Endothelial cell (in vitro differentiated cells): Measurements from ENCODE around the gene NAIF1. TPM values are rescaled to one million over a fixed set of nuclear protein-coding genes. Genes with fewer than 3 reads are reported as not detected.
"Not testable (repeated sequence)": the region's sequence is repeated elsewhere in the genome, so short reads cannot be mapped to it uniquely, and the experiment has no call there.

Source experiments
- DNase-seq: peaks from one replicate; pipeline ENCODE4 v3.0.0; 2021; ENCODE audit warnings: low spot score
- H3K27ac Mint-ChIP-seq: one replicate; pipeline ENCODE4 v1.8.0; 2021; ENCODE audit warnings: mixed read lengths, inconsistent platforms; ENCODE audit not compliant: unreplicated experiment
- H3K27me3 Mint-ChIP-seq: one replicate; pipeline ENCODE4 v1.8.0; 2021; ENCODE audit warnings: mild to moderate bottlenecking, moderate library complexity, mixed read lengths, inconsistent platforms; ENCODE audit not compliant: unreplicated experiment
- H3K36me3 Mint-ChIP-seq: one replicate; pipeline ENCODE4 v1.8.0; 2021; ENCODE audit warnings: mild to moderate bottlenecking, low read depth, mixed read lengths, inconsistent platforms; ENCODE audit not compliant: unreplicated experiment
- H3K4me1 Mint-ChIP-seq: one replicate; pipeline ENCODE4 v1.8.0; 2021; ENCODE audit warnings: mild to moderate bottlenecking, mixed read lengths, inconsistent platforms; ENCODE audit not compliant: unreplicated experiment
- H3K4me3 Mint-ChIP-seq: one replicate; pipeline ENCODE4 v1.8.0; 2021; ENCODE audit warnings: mild to moderate bottlenecking, mixed read lengths, inconsistent platforms; ENCODE audit not compliant: unreplicated experiment
- H3K9me3 Mint-ChIP-seq: one replicate; pipeline ENCODE4 v1.8.0; 2021; ENCODE audit warnings: mixed read lengths, inconsistent platforms; ENCODE audit not compliant: unreplicated experiment
- total RNA-seq: library from RNA; stranded (reverse); fragmentation: NEBNext Ultra II Directional; extraction: Animal tissue kit (Norgen Biotek cat#: 25700); gene quantifications from one replicate; pipeline ENCODE4 v1.2.1, GENCODE V29; 2021; ENCODE audit not compliant: unreplicated experiment
- TF ChIP-seq, protein P1 (sequence below): fragments of 200-600 bp; sonication (generic); IDR thresholded peaks from one replicate; pipeline ENCODE4 v1.5.0; 2021; ENCODE audit warnings: antibody characterized with exemption; ENCODE audit not compliant: unreplicated experiment

Gene NAIF1
- total RNA-seq, 1 donor from 2014 or later: 9.9 TPM

DNA sequence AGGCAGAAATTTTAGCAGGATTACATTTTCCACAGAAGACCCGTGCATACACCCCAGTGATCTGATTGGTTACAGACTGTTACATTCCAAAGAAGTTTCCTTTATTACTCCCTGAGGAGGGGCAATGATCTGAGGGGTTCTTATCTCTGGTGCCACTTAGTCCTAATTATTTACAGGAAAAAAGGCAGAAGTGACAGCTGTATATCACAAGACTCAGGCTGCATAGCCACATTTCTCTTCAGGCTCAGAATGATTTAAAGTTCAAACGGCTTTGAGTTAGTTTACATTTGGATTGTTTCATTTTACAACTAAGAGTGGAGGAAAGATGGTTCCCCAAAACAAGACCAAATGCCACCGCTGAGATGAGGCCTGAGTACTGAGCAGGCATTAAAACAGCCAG is 17.3 kb downstream of the NAIF1 start:
- TF ChIP-seq, protein P1, sequence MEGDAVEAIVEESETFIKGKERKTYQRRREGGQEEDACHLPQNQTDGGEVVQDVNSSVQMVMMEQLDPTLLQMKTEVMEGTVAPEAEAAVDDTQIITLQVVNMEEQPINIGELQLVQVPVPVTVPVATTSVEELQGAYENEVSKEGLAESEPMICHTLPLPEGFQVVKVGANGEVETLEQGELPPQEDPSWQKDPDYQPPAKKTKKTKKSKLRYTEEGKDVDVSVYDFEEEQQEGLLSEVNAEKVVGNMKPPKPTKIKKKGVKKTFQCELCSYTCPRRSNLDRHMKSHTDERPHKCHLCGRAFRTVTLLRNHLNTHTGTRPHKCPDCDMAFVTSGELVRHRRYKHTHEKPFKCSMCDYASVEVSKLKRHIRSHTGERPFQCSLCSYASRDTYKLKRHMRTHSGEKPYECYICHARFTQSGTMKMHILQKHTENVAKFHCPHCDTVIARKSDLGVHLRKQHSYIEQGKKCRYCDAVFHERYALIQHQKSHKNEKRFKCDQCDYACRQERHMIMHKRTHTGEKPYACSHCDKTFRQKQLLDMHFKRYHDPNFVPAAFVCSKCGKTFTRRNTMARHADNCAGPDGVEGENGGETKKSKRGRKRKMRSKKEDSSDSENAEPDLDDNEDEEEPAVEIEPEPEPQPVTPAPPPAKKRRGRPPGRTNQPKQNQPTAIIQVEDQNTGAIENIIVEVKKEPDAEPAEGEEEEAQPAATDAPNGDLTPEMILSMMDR: no peak
- H3K27ac Mint-ChIP-seq: no peak overlapping the region
- no peaks in the 10 kb centered on the region for H3K9me3 Mint-ChIP-seq
- DNase-seq: no peak
- no peaks in the 10 kb centered on the region for H3K36me3 Mint-ChIP-seq
- H3K27me3 Mint-ChIP-seq: no peaks in the 10 kb centered on the region
- H3K4me1 Mint-ChIP-seq: no peaks in the 10 kb centered on the region
- H3K4me3 Mint-ChIP-seq: no peak overlapping the region

GRCh38 chr9:128048663-128049062 is 18.5 kb downstream of the NAIF1 start:
- no peaks in the 10 kb centered on the region for H3K9me3 Mint-ChIP-seq
- no peak overlapping the region for H3K27ac Mint-ChIP-seq
- no peaks in the 10 kb centered on the region for H3K36me3 Mint-ChIP-seq
- no peaks in the 10 kb centered on the region for H3K4me1 Mint-ChIP-seq
- H3K4me3 Mint-ChIP-seq: no peak overlapping the region
- DNase-seq: no peak
- TF ChIP-seq, protein P1: no peak
- peaks cover 1% of the 10 kb centered on the region for H3K27me3 Mint-ChIP-seq

GRCh38 chr9:128047231-128047630 is 19.9 kb downstream of the NAIF1 start:
- H3K9me3 Mint-ChIP-seq: no peaks in the 10 kb centered on the region
- H3K4me3 Mint-ChIP-seq: no peak overlapping the region
- no peak overlapping the region for H3K27ac Mint-ChIP-seq
- TF ChIP-seq, protein P1: no peak
- no peaks in the 10 kb centered on the region for H3K36me3 Mint-ChIP-seq
- peaks cover 1% of the 10 kb centered on the region for H3K27me3 Mint-ChIP-seq
- H3K4me1 Mint-ChIP-seq: no peaks in the 10 kb centered on the region
- DNase-seq: no peak

GRCh38 chr9:128045831-128046230 is 21.3 kb downstream of the NAIF1 start:
- no peak for DNase-seq
- Mint-ChIP-seq H3K36me3 (no peaks in the 10 kb centered on the region), H3K27me3 (peaks cover 1% of the 10 kb centered on the region), H3K9me3 (no peaks in the 10 kb centered on the region), H3K4me3 (no peak overlapping the region), H3K27ac (no peak overlapping the region), H3K4me1 (no peaks in the 10 kb centered on the region)
- TF ChIP-seq, protein P1: no peak

GRCh38 chr9:128045409-128045808 is 21.7 kb downstream of the NAIF1 start:
- DNase-seq, H3K4me1 Mint-ChIP-seq, H3K27me3 Mint-ChIP-seq, H3K27ac Mint-ChIP-seq, H3K36me3 Mint-ChIP-seq, H3K4me3 Mint-ChIP-seq, H3K9me3 Mint-ChIP-seq: not testable (repeated sequence)

GRCh38 chr9:128043467-128043868 is 23.7 kb downstream of the NAIF1 start:
- Mint-ChIP-seq H3K4me1 (no peaks in the 10 kb centered on the region), H3K27me3 (peaks cover 1% of the 10 kb centered on the region), H3K27ac (no peak overlapping the region), H3K4me3 (no peak overlapping the region), H3K36me3 (no peaks in the 10 kb centered on the region), H3K9me3 (no peaks in the 10 kb centered on the region)
- DNase-seq: no peak
- TF ChIP-seq, protein P1: no peak
